ENCODE measurements around the gene NDUFAF8.

The NDUFAF8 gene

DNA sequence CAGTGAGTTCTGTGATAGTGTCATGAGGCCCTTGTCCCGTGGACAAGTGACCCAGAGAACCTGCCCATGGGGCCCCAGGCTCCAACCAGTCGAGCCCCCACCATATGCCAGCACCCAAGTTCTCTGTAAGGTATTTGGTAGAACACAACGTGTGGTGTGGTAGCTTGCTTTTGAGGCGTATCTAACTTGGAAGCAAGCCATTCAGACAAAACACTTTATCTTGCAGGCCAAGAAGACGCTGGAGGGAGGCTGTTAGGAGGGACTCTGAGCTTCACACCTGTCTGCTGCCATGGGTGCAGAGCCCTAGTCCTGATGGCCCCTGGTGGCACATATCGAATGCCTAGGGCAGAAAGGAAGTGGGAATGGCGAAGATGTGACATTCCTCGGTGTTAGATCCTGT lies 1.6 kb downstream of the NDUFAF8 start:
- DNase-seq (ENCODE audit: low read depth) = no peak

- DNase-seq (ENCODE audit: low read depth) = no peak
Measured at GRCh38 chr17:81241203-81241602, 2.1 kb downstream of the NDUFAF8 start.

DNA sequence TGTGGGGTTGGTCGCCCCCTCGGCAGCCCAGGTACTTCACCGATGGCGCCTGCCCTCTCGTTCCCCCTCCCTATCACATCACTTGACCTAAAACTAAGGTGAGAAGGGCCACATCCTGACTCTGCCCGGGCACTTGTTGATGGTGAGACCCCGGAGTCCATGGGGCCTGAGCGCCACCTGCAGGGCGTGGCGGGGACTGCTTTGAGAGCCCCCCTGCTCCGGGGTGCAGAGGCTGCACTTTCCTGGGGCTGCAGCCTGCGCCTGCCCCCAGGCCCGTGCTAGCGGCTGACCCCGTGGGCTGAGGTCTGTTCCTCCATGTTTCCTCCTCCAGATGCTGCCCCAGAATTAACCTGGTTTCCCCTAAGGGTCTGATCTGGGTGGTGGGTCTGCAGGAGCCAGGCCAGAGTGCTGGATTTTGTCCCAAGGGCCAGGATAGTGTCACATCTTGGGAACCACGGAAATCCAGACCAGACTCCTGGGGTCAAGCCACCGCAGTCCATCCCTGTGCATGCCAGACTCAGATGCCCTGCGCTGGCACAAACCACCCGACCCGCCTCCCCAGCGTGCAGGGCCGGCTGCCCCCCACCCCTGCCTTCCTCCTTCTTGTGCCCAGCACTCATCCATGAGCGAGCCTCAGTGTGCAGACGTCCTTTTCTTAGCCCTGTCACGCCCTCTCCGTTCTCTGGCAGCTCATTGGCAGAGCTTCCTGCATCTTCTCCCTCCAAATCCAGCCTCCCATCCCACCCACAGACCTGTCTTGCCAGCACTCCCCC lies 2.7 kb downstream of the NDUFAF8 start:
- DNase-seq (ENCODE audit: low read depth) = peak; percentile 48

DNA sequence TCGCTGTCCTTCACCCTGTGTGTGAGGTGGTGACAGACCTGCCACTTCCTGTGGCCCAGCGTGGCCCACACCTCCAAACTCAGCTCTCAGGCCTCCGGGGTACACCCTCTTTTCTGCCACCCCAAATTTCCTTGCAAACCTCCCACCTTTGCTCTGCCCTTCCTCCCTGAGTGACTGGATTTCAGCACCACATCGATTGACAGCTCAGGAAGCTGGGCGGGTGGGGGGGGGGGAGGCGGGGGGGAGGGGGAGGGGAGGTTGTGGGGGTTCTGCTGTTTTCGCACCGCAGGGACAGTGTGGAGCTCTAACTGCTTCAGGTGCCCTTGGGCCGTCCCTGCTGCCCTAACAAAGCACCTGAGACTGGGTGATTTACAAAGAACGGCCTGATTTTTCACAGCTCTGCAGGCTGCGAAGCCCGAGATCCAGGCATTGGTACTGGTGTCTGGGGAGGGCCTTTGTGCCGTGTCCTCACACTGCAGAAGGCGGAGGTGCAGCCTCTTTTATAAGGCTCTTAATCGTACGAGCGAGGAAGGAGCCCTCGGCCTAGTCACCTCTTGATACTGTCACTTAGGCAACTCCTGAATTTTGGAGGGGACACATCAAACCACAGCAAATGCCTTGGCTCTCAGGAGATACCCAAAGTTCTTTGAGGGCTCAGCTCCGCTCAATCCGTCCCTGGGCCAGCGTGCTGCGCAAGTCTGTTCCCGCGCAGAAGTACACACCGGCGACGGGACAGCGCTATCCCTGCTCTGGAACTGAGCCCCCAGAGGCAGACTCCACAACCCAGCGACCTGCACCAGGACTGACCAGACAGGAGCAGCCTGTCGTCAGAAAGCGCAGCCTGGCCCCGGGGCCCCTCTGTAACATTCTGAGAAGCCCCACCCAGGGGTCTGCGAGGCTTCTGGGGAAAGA lies 3.6 kb downstream of the NDUFAF8 start:
- no peak for DNase-seq (ENCODE audit: low read depth)

- no peak for DNase-seq (ENCODE audit: low read depth)
Measured at GRCh38 chr17:81243333-81243664, 4.2 kb downstream of the NDUFAF8 start.

- no peak for DNase-seq (ENCODE audit: low read depth)
Measured at GRCh38 chr17:81244358-81245023, 5.4 kb downstream of the NDUFAF8 start.

DNA sequence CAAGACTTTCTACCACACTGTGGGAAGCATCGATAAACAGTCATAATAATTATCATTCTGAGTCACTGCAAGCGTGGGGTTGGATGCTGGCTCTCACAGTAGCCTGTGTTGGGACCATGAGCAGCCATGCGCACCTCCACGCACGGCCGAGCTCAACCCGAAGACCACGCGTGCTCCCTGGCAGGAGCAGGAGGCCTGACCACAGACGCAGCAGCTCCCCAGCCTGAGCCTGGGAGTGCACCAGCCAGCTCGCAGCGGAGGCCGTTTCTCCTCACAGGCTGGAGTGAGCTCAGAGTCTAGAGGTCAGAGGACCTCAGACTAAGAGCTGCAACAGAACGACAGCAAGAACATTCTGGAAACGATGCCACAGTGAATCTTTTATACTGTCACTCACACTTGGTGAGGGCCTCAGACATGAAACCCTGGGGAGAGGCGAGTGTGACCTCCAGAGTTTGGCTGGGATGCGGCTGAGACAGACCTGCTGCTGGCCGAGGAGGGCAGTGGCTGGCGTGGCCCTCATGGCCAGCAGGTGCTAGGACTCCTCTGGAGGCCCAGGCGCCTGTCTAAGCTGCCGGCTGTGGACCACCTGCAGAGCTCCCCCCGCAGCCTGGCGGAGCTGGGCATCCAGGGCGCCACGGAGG lies 6.0 kb downstream of the NDUFAF8 start:
- no peak for DNase-seq (ENCODE audit: low read depth)

- DNase-seq (ENCODE audit: low read depth) = no peak
Measured at GRCh38 chr17:81245665-81246342, 6.7 kb downstream of the NDUFAF8 start.

DNA sequence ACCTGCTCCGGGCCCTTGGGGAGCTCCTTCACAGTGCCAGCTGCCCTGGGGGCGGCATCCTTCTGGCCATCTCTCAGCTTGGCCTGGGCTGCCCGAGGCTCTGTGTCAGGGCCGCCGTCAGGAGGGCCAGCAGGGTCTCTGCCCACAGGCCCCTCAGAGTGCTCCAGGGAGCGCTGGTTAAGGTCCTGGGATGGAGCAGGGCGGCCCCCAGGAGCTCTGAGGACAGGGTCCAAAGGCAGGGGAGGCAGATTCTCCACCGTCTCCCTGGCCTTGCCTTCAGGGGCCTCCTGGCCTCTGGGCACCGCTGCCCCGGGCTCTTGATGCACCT lies 7.2 kb downstream of the NDUFAF8 start:
- DNase-seq (ENCODE audit: low read depth) = no peak

- DNase-seq (ENCODE audit: low read depth) = no peak
Measured at GRCh38 chr17:81246679-81247338, 7.7 kb downstream of the NDUFAF8 start.

DNA sequence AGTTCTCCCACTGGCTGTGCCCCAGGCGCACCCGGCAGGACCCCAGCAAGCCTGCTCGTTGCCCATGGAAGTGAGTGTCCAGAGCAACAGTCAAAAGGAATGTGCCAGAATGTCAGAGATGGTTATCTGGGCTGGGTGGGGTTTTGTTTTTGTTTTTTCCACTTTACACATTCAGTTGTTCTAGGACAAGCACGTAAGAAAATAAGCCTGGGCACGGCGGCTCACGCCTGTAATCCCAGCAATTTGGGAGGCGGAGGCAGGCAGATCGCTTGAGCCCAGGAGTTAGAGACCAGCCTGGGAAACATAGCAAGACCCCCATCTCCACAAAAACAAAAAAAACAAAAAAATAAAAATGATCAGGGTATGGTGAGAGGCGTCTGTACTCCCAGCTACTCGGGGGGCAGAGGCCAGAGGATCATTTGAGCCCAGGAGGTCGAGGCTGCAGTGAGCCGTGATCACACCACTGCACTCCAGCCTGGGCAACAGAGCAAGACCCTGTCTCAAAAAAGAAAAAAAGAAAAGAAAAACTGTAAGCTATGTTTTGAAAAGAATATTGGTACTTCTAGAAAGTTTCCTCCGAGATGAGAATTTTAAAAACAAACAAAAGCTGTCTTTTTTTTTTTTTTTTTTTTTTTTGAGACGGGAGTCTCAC lies 8.3 kb downstream of the NDUFAF8 start:
- DNase-seq (ENCODE audit: low read depth) = no peak

DNA sequence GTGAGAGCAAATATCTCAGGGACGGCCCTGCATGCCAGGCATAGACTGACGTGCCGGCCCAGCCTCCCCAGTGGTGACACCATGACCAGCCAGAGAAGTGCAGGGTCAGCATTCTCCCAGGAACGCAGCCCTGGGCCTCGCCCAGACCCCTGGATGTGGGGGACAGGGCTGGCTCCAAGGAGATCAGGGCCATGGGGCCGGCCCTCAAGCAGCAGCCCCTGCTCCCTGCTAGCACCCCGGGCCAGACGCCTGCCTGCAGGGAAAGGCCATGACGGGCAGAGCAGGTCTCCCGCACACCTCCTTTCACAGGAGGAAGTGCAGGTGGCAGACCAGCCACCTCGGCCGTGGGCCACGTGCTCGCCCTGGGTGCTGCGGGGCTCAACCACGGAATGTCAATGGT lies 9.5 kb downstream of the NDUFAF8 start:
- no peak for DNase-seq (ENCODE audit: low read depth)

DNA sequence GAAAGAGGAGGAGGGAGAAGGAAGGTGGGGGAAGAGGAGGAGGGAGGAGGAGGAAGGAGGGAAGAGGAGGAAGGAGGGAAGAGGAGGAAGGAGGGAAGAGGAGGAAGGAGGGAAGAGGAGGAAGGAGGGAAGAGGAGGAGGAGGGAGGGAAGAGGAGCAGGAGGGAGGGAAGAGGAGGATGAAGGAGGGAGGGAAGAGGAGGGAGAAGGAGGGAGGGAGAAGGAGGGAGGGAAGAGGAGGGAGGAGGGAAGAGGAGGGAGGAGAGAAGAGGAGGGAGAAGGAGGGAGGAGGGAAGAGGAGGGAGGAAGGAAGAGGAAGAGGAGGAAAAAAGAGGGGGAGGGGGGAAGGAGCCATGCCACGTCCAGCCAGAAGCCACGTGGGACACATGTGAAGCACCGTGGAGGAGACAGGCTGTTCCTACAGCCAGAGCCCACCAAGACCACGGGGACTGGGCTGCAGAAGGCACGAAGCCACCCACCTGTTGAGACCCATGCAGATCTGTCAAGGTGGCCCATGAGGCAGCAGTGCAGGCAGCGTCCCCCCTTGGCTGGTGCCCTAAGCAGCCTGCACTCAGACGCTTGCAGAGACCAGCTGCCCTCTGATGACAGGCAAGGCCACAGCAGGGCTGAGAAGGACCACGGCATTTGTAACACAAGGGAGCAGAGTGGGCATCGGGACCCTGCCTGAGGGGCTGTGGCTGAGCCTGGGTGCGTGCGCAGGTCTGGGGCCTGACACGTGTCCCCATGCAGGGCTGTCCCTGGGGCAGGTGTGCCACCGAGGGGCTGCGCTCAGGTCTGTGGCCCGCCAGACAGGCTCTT lies 10.3 kb downstream of the NDUFAF8 start:
- DNase-seq (ENCODE audit: low read depth) = no peak

DNA sequence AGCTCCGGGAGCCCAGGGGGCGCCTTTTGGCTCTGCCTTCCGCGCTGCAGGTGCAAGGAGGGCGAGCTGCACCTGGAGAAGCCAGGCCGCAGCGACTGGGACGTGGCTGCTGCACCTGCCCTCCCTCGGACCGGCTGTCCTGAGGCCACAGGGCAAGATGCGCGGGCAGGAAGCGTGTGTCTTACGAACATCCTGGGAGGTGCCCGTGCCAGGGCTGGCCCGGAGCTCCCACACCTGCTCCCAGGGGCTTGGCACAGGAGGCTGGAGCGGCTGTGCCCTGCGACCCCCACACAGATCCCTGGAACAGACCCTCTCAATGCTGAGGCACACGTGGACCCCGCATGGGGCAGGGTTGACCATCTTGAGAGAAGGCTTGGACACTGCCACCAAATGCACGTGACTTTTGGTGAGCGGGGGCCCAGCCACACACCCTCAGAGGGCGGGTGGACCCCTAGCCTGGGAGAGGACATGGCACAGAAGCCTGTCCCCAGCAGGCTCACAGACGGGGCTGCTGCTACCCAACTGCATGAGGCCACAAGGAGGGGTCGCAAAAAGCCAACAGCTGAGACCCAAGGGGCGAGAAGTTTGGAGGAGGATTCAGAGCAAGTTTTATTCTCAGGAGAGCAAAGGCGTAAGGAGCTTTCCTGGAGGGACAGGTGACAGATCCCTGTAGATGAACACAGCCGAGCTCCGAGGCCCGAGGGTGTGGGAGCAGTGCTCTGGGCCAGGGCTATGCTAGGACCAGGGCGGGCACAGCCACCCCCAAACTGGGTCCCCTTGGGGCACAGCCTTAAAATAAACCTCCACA lies 11.4 kb downstream of the NDUFAF8 start:
- no peak for DNase-seq (ENCODE audit: low read depth)

DNA sequence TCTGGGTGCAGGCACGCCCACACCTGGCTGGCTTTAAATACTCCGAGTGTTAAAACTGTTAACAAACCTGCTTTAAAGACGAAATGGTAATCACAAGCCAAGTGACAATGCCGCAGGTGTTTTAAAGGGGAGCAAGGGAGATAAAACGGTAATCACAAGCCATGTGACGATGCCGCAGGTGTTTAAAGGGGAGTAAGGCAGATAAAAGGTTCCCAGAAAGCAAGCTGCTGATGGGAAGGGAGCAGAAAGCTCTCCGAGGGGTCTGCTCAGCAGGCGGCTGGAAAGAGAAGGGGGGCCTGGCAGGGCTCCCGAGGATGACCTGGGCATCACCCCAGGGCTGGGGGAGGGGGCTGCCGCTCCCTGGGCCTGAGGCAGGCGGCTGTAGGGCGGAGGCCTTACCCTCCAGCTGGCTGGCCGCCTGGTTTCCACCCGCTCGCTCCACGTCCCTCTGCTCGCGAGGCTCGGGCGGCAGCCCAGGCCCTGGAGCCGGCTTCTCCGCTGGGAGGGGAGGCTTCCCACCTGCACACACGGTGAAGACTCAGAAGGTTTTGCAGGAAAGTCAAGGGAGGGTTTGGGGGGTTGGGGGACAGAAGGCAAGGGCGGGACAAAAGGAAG lies 12.1 kb downstream of the NDUFAF8 start:
- DNase-seq (ENCODE audit: low read depth) = no peak

DNA sequence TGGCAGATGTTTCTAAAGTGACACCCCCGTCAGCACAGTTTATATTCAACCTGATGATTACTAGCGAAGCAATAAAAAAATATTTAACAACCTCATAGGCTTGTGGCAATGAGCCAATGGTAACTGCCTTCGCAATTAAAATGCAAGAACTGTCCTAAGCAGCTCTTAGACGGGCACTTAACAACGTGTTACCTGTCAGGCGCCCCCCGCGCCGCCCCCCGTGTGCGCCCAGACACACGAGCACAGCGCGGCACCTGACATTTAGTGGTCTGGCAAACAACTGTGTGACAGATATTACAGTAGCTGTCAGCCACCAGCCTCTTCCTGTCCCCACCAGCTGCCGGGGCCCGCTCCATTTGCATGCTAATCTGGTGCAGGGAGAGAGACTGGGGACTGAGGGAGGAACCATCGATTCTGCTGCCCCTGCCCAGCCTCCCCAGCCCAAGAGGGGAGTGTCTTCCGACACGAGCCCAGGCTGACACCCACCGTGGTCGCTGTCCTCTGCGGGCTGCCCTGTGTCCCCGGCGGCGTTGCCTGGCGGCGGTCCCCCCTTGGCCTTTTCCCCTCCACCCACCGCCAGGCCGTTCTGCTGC lies 12.7 kb downstream of the NDUFAF8 start:
- DNase-seq (ENCODE audit: low read depth) = no peak

DNA sequence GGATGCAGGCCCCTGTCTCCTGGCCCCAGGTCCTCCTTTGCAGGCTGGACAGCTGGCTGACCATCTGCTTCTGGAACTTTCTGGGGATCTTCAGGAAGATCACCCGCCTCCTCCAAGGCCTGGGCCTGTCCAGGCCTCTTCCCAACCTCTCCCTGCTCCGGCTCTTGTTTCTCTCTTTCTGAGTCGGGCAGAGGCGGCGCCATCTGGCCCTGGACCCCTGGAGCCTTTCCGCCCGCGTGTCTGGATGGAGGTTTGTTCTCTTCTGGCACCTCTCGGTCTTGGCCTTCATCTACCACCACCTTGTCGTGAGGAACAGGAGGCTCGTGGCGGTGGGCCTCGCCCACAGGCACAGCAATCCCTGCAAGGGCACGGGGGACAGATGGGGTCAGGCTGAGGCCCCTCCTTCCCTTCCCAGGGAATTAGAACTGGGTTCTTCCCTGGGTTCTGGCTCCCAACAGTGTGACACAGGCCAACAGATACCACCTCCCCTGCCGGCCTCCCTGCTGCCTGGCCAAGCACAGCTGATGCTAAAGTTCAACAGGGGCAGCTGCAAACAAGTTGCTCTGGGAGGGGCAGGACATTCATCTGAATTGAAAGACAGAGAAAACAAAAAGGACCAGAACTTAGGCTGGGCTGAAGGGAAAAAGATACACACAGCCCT lies 13.3 kb downstream of the NDUFAF8 start:
- no peak for DNase-seq (ENCODE audit: low read depth)

- DNase-seq (ENCODE audit: low read depth) = no peak
Measured at GRCh38 chr17:81252987-81253329, 13.8 kb downstream of the NDUFAF8 start.

All from activated T-helper 9 cell treated with anti-CD3 and anti-CD28 coated beads, Interleukin-2, amount 50 U/mL, for 16 hours (primary cell).